Psoas muscle (tissue), 8 donors: Measurements from ENCODE around the gene BANP. TPM values are rescaled to one million over a fixed set of nuclear protein-coding genes. Genes with fewer than 3 reads are reported as not detected.
"Not testable (repeated sequence)": the region's sequence is repeated elsewhere in the genome, so short reads cannot be mapped to it uniquely, and the experiment has no call there.

Experiments used
- ATAC-seq, 4 donors: fragments of 200-7000 bp; cut with Tn5 transposase; one replicate each; pipeline ENCODE4 v1.9.1; 2020; ENCODE audit warnings: moderate library complexity in 3 of 4, mild to moderate bottlenecking in 2 of 4
- DNase-seq, 2 donors: peaks; one replicate each; pipeline ENCODE4 v3.0.0-alpha.2; 2020
- H3K27ac ChIP-seq: fragments of 200-600 bp; one replicate; pipeline ENCODE4 v1.8.0; 2022
- H3K27me3 ChIP-seq, 3 donors: fragments of 200-600 bp in 1 of 3; one replicate each; pipeline versions ENCODE4 v1.6.1 to v1.8.0; 2013 to 2022; ENCODE audit warnings: low read length in 2 of 3, mild to moderate bottlenecking in 2 of 3, moderate library complexity in 1 of 3; ENCODE audit not compliant: insufficient read depth in 3 of 3
- H3K36me3 ChIP-seq, 2 donors: fragments of 200-600 bp in 1 of 2; one replicate each; pipeline versions ENCODE4 v1.6.1 to v1.8.0; 2013 to 2022; ENCODE audit warnings: low read depth in 1 of 2, mild to moderate bottlenecking in 1 of 2, moderate library complexity in 1 of 2; ENCODE audit not compliant: insufficient read depth in 1 of 2
- H3K4me1 ChIP-seq: fragments of 200-600 bp; one replicate; pipeline ENCODE4 v1.8.0; 2022
- H3K4me3 ChIP-seq: fragments of 200-600 bp; one replicate; pipeline ENCODE4 v1.8.0; 2022; ENCODE audit warnings: mild to moderate bottlenecking
- H3K9me3 ChIP-seq: fragments of 200-600 bp; one replicate; pipeline ENCODE4 v1.8.0; 2022
- CTCF ChIP-seq: fragments of 200-600 bp; IDR thresholded peaks from one replicate; pipeline ENCODE4 v1.8.0; 2022; ENCODE audit warnings: antibody characterized with exemption
- WGBS, 3 donors: extraction: QIAGEN DNeasy Blood & Tissue Kit; methylation state at CpG; one replicate each; pipeline versions ENCODE4 v1.1.6 to v1.1.7; 2013; 5-methylcytosine and 5-hydroxymethylcytosine counted together
- intact Hi-C, 2 donors: fragments of 100-400 bp; cut with DNase I; formaldehyde crosslinking; loops; one replicate each; pipeline versions ENCODE4 v1.11.0 to v1.14.2; 2022
- polyA plus RNA-seq, 3 donors: library from polyadenylated mRNA; stranded (reverse); fragments of 200-250 nt; gene quantifications; one replicate each; pipeline ENCODE4 v1.2.3, GENCODE V29; 2013
- total RNA-seq, 4 donors: library from RNA; stranded (reverse); fragmentation: NEBNext Ultra II Directional in 2 of 4; extraction: Animal tissue kit (Norgen Biotek cat#: 25700) in 2 of 4; gene quantifications; one replicate each; pipeline versions ENCODE4 v1.2.1 to v1.2.4, GENCODE V29; 2021 to 2023
- donor health status: healthy with polysubstance abuse.
- donor health status: DM: no; HTN: no; CAD: no; lungs with moderate emphysema.
- donor health status: Bipolar disorder and iron deficiency.
- donor health status: healthy.
- donor health status: DM: yes; HTN: yes; CAD: no.
- donor health status: DM: no; HTN: no; CAD: no.
- donor health status: DM: no; HTN: no; CAD: no.
- donor health status: DM: yes; HTN: yes; CAD: no.

The BANP gene
- total and polyA plus RNA-seq, 7 donors = 7.7 to 15.3 (median 14.2) TPM

GRCh38 chr16:87986361-87986849 lies 35.2 kb downstream of the BANP start:
- 33 to 57% (median 37%) methylated on average over 5 of the region's 5 CpGs for WGBS, 3 donors
- peak overlapping the region; percentile 82 for H3K27ac ChIP-seq
- H3K27me3 ChIP-seq, intact Hi-C loops, H3K9me3 ChIP-seq, H3K4me3 ChIP-seq, H3K4me1 ChIP-seq: not testable (repeated sequence)
- H3K36me3 ChIP-seq = peaks cover 2 to 33% of the 10 kb centered on the region in 2 donors
- DNase-seq = peak; percentile 30 to 64
- peak; percentile 83 to 90 (median 88) for ATAC-seq
- TF ChIP-seq CTCF = peak; percentile 18

GRCh38 chr16:87988596-87988995 lies 37.4 kb downstream of the BANP start:
- ATAC-seq, H3K9me3 ChIP-seq, H3K4me1 ChIP-seq, DNase-seq, H3K4me3 ChIP-seq, H3K27ac ChIP-seq, H3K27me3 ChIP-seq, intact Hi-C loops: not testable (repeated sequence)
- peaks cover 0 to 18% of the 10 kb centered on the region in 2 donors for H3K36me3 ChIP-seq
- WGBS, 3 donors = 79 to 86% (median 83%) methylated on average over 9 of the region's 9 CpGs

- H3K9me3 ChIP-seq, intact Hi-C loops, H3K27ac ChIP-seq, H3K4me1 ChIP-seq, ATAC-seq, H3K4me3 ChIP-seq, H3K27me3 ChIP-seq, DNase-seq: not testable (repeated sequence)
- peaks cover 0 to 13% of the 10 kb centered on the region in 2 donors for H3K36me3 ChIP-seq
- 63 to 77% (median 69%) methylated on average over 4 of the region's 4 CpGs for WGBS, 3 donors
These were observed 39.0 kb downstream of the BANP start for GRCh38 chr16:87990254-87990653.

- H3K4me1 ChIP-seq, intact Hi-C loops, ATAC-seq, DNase-seq, H3K4me3 ChIP-seq, H3K27ac ChIP-seq, H3K27me3 ChIP-seq, H3K9me3 ChIP-seq: not testable (repeated sequence)
- peaks cover 0 to 12% of the 10 kb centered on the region in 2 donors for H3K36me3 ChIP-seq
- 97% methylated on average over 6 to 7 of the region's 7 CpGs for WGBS, 3 donors
These were observed 40.9 kb downstream of the BANP start for GRCh38 chr16:87992142-87992541.

- no peak for DNase-seq
- no peaks in the 10 kb centered on the region for H3K4me1 ChIP-seq
- H3K36me3 ChIP-seq = peaks cover 0 to 7% of the 10 kb centered on the region in 2 donors
- 97 to 98% (median 98%) methylated on average over 17 of the region's 17 CpGs for whole genome bisulfite sequencing, 3 donors
- intact Hi-C loops = no loop called here
- no peak for TF ChIP-seq CTCF
- H3K4me3 ChIP-seq = no peak overlapping the region
- H3K9me3 ChIP-seq = no peaks in the 10 kb centered on the region
- ATAC-seq = no peak
- H3K27me3 ChIP-seq = no peaks in the 10 kb centered on the region
- H3K27ac ChIP-seq = no peak overlapping the region
These were observed 42.7 kb downstream of the BANP start for GRCh38 chr16:87993901-87994300.

GRCh38 chr16:87995644-87996043 lies 44.4 kb downstream of the BANP start:
- no peak for TF ChIP-seq CTCF
- Histone ChIP-seq H3K4me1 (no peaks in the 10 kb centered on the region), H3K27ac (no peak overlapping the region), H3K9me3 (no peaks in the 10 kb centered on the region), H3K36me3 (peaks cover 0 to 7% of the 10 kb centered on the region in 2 donors), H3K4me3 (no peak overlapping the region), H3K27me3 (no peaks in the 10 kb centered on the region)
- ATAC-seq = no peak
- intact Hi-C loops = no loop called here
- no peak for DNase-seq
- WGBS, 3 donors = 92 to 94% (median 93%) methylated on average over 17 of the region's 17 CpGs
